NCI-H128 (cell line): ENCODE data around the gene LDLRAD4.
"Not testable (repeated sequence)": the region's sequence is repeated elsewhere in the genome, so short reads cannot be mapped to it uniquely, and the experiment has no call there.

Source experiments
- DNase-seq: peaks from one replicate; lab custom pipeline; 2025; ENCODE audit not compliant: unreplicated experiment; lab: John Stamatoyannopoulos, UW

The LDLRAD4 gene

DNA sequence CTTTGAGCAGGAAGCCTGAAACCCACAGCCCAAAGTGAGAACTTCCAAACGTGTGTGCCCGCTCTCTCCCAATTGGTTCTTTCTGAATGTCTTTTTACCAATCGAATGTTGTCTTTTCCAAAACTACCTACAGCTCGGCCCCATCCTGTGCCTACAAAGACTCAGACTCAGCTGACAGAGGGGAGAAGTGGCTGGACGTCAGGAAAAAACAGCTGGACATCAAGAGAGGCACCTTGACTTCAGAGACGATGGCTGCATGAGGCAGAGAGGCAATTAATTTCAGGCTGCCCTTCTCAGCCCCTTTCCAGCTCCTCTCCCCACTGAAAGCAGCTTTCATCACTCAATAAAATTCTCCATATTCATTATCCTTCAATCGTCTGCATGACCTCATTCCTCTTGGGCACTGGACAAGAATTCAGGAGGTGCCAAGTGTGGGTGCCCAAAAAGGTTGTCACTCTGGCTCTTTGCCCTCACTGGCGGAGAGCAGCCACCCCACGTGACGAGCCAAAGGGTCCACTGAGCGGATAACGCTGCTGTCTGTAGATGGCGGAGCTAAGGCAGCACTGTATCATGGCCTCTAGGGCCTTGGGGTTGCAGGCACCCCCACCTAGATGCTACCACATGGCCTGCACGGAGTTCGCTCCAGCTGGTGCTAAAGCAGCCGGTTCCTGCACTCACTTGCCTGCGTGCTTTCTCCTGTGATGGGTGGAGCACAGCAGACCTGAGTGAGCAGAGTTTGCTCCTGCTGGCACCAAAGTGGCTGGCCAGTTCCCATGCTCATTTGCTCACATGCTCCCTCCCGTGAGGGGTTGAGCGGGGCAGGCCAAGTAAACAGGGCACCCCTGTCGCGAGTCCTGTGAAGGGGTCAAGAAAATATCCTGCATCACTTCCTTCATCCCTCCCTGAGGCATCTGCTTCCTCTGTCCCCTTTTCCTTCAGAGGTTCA is 469.9 kb downstream of the LDLRAD4 start:
- DNase-seq: no peak

DNA sequence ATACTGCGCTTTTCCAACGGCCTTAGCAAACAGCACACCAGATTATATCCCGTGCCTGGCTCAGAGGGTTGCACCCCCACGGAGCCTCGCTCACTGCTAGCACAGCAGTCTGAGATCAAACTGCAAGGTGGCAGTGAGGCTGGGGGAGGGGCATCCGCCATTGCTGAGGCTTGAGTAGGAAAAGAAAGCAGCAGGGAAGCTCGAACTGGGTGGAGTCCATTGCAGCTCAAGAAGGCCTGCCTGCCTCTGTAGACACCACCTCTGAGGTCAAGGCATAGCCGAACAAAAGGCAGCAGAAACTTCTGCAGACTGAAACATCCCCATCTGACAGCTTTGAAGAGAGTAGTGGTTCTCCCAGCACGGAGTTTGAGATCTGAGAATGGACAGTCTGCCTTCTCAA is 471.5 kb downstream of the LDLRAD4 start:
- not testable (repeated sequence) for DNase-seq

DNA sequence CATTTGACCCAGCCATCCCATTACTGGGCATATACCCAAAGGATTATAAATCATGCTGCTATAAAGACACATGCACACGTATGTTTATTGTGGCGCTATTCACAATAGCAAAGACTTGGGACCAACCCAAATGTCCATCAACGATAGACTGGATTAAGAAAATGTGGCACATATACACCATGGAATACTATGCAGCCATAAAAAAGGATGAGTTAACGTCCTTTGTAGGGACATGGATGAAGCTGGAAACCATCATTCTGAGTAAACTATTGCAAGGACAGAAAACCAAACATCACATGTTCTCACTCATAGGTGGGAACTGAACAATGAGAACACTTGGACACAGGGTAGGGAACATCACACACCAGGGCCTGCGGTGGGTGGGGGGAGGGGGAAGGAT is 476.8 kb downstream of the LDLRAD4 start:
- DNase-seq: not testable (repeated sequence)

DNA sequence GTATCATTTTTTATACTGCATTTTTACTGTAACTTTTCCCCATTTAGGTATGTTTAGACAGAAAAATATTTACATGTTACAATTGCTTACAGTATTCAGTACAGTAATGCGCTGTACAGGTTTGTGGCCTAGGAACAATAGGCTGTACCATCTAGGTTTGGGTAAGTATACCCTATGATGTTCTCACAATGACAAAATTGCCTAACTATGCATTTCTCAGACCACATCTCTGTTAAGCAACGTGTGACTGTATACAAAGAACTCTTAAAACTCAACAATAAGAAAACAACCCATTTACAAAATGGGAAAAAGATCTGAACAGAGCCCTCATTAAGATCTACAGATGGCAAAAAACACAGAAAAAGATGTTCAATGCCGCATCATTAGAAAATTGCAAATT is 478.4 kb downstream of the LDLRAD4 start:
- no peak for DNase-seq

DNA sequence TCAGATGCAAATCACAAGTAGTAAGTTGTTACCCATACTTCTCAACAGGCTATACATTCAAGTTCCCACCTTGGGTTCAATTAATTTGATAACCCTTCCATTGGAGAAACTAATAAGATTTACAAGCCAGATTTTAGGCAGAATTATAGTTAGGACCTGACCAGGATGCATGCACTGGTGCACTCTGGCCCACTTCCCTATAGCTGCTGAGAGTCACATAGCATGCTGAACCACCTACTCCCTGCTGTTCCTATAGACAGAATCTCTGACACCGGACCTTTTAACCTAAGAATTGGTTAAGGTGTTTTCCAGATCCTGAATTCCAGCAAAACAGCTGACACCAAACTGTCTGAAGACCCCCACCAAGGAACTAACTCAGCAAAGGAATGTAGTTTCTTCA is 481.6 kb downstream of the LDLRAD4 start:
- DNase-seq: no peak
